HG02759 (cell line): ENCODE results near the gene CDC16.

Experiments used
- ATAC-seq: cut with Tn5 transposase; IDR thresholded peaks from one replicate; pipeline ENCODE4 v1.9.1; 2021; ENCODE audit warnings: mild to moderate bottlenecking, moderate library complexity; ENCODE audit not compliant: unreplicated experiment

The CDC16 gene

GRCh38 chr13:114296448-114296847 is 61.8 kb downstream of the CDC16 start:
- no peak for ATAC-seq

- ATAC-seq, result no peak
Observed at GRCh38 chr13:114296902-114297301, 62.2 kb downstream of the CDC16 start.

DNA sequence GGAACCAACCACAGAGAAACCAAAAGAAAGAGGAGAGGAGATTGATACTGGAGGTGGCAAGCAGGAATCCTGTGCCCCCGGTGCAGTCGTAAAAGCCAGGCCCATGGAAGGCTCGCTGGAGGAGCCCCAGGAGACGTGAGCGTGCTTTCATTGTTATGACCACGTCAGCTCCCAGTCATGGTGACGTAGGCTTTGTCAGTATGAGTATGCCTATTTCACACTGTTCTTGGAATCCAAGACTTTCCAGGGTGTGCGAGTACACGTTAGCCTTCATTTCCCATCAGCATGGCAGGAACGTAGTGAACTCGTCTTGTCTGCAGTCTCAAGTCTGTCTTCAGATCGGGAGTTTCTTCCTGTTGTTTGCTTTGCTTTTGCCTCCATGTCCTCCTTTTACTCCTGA is 64.2 kb downstream of the CDC16 start:
- ATAC-seq, result no peak

DNA sequence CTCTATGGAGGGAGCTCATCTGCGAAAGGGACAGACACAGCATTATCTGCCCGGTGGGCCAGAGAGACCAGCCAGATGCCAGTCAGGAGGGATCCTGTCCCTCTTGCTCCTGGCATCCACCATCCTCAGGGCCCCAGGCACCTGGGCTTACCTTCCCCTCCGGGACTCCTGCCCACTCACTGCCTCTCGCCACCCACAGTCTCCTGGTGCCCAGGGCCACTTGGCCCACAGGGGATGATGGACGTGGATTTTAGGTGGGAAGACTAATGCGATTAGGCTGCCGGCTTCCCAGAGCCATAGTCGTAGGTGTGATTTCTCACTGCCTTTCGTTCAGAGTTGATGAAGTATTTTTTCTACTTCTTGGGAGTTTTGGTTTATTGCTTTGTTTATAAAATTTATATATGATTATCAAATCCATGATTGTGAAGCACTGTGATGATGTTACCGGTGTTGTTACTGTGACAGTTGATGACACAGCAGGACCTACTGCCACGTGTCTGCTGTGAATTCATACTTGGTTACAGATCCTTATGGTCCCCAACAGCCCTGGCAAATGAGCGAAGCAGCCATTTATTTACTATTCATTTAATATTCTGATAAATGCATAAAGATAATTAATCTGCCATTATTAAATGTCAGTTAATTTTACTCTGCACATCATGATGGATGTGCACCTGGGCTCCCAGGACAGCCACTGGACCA is 65.1 kb downstream of the CDC16 start:
- ATAC-seq, result no peak

GRCh38 chr13:114303700-114304327 is 69.1 kb downstream of the CDC16 start:
- no peak for ATAC-seq

DNA sequence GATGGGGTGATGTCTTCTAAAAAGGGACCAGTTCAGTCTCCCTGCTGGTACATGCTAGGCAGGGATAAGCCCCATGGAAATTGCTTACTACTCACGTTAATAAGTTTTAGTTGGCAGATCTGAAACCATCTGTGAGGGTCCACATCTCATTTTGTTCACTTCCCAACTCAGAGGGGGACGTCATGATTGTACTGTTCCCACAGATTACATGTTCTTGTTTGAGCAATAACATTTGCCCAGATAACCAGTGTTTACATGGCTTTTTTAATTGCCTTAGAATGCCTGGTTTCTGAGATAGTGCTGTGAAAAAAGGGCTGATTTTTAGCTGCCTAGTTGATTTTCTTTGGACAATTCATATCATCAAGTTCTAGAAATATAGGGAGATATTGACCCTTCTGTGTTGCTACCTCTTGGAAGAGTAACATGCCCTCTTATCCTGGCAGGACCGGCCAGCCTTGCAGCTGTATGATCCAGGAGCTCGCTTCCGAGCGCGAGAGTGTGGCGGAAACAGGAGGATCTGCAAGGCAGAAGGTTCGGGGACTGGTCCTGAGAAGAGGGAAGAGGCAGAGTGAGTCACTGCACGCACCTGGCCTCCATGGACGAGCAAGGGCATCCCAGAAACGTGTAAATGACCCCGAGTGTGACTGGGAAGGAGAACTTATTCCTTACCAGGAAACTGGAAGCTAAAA is 69.8 kb downstream of the CDC16 start:
- no peak for ATAC-seq

DNA sequence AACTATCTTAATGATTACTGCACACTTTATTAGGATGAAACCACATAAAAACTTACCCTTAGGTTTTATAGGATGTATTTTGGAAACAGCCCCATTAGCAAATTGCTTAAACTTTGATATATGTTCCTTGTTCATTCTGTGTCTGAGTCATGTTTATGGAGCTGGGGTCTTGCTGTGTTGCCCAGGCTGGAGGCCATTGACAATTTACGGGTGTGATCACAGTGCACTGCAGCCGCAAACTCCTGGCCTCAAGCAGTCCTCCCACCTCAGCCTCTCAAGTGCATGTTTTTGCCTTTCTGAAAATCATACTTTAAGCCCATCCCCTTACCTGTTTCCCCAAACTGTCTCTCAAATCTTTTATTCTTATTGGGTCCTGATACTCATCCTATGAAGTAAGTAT is 74.4 kb downstream of the CDC16 start:
- no peak for ATAC-seq

- ATAC-seq, result no peak
Observed at GRCh38 chr13:114309806-114310410, 75.2 kb downstream of the CDC16 start.

GRCh38 chr13:114310956-114311355 is 76.3 kb downstream of the CDC16 start:
- ATAC-seq, result no peak

DNA sequence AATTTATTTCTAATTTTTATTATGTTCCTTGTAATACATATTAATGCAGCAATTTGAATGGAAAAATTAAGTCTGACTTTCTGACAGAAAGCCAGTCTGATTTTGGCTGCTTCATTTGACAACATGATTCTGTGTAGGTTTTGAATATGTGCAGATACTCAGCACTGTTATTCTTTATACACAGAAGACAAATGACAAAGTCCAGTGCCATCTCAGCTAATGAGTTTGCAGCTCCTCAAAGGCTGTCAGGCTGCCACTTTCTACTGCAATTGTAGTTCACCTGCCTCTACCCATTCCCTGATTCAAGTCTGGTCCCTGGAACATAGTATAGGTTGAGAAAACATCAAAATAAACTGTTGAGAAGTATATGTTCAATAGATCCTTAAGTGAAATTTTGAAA is 76.7 kb downstream of the CDC16 start:
- ATAC-seq, result no peak

GRCh38 chr13:114311908-114312307 is 77.2 kb downstream of the CDC16 start:
- no peak for ATAC-seq

DNA sequence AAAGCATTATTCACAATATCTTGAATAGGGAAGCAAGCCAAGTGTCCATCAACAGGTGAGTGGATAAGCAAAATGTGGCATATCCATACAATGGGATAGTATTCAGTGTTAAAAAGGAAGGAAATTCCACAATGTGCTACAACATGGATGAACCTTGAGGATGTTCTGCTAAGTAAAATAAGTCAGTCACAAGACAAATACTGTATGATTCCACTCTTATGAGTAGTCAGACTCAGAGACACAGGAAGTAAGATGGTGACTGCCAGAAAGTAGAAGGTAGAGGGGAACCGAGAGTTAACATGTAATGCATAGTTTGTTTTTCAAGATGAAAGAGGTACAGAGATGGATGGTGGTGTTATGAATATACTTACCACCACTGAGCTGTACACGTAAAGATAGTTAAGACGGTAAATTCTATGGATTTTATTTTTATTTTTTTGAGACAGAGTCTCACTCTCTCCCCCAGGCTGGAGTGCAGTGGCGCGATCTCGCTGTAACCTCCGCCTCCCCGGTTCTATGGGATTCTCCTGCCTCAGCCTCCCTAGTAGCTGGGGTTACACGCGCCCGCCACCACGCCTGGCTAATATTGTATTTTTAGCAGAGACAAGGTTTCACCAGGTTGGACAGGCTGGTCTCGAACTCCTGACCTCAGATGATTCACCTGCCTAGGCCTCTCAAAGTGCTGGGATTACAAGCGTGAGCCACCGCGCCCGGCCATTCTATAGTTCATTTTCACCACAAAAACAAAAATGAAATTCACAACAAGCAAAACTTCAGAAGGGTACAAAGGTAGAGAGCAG is 78.6 kb downstream of the CDC16 start:
- ATAC-seq, result no peak

DNA sequence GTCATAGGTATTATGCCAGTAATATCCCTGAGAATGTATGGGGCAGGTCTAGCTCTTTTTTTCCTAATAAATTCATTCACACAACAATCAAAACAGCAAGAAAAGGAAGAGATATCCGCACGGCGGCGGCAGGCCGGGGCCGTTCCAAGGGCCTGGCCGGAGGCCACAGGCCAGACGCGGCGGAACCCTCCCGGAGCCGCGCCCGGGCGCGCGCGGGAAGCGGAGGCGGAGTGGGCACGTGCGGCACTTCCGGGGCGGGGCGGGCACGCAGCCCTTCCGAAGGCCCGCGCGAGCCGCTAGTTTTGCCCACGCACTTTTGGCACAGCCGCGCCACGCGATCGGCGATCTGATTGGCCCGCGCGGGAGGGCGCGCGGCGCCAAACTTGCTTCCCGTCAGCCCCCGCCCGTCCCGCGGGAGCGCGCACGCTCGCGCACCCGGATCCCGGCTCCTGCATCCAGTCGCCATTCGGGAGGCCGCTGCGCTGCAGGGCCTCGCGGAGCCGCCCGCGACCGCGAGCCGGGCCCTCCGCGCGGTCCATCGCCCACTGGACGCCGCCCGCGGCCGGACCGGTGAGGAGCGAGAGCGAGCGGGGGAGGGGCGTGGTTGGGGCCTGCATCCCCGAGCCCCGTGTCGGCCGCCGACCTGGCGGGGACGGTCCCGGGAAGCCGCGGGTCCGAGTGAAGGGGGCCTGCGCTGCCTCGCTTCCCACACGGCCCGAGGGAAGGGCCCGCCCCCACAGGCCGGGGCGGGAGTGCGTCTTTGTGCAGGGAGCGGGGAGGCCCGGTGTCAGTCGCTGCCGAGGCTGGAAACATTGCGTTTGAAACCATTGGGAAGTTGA is 79.6 kb downstream of the CDC16 start, which contains the start of gene CHAMP1:
CHAMP1 (plus strand) TSS at position 430 of the 839 bp plus-strand sequence. CDS start 9,340 bp downstream, outside the sequence.
- ATAC-seq, result peak; percentile 91

DNA sequence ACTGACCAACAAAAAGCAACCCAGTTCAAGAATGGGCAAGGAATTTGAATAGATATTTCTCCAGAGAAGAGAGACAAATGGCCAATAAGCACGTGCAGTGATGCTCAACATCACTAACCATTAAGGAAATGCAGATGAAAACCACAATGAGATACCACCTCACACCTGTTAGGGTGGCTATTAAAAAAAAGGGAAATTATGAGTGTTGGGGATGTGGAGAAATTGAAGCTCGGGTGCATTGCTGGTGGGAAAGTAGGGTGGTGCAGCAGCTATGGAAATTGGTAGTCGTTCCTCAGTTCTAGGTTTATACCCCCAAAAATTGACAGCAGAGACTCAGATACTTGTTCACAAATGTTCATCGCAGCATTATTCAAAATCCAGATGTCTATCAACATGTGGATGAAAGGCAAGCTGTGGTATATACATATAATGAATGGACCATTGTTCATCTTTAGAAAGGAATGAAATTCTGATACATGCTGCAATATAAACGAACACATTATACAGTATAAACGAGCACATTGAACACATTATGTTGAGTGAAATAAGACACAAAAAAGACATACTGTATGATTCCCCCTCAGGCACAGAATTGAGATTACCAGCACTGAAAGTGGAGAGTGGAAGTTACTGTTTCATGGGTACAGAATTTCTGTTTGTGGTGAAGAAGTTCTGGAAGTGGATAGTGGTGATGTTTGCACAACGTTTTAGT is 80.5 kb downstream of the CDC16 start:
- no peak for ATAC-seq

DNA sequence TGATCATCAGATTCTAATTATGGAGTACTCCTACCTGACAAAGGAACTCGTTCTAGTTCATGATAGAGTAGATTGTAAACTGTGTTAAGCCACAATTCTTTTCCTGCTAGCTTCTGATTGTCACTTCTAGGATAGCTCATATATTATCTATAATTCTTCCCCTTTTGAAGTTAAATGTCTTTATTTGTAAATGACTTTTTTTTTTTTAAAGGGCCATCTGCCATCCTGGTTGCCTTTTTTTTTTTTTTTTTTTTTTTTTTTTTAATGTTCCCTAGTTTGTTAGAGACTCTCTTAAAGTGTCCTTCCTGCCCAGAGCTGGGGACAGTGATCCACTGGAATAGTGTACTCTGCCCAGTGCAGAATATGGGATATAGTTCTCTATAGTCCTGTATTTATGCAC is 83.9 kb downstream of the CDC16 start:
- ATAC-seq, result no peak

- ATAC-seq, result no peak
Observed at GRCh38 chr13:114319441-114319913, 84.8 kb downstream of the CDC16 start.

GRCh38 chr13:114320065-114320464 is 85.4 kb downstream of the CDC16 start:
- no peak for ATAC-seq

DNA sequence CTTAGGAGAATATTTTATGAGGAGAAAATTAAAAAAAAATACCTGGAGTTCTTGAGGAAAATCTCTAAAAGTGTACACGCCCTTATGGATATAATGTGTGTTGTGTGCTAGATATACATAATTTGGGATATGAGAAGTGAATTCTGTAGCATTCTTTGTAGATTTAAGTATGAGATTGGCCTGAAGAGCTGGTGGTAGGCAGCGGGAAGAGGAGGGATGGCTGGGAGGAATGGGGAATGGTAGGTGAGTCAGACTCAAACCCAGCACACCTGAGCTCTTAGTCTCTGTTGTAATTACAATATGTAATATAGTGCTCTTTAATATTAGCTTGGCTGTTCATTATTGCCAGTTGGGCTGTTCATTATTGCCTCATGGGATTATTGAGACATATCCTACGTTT is 86.6 kb downstream of the CDC16 start:
- ATAC-seq, result no peak
